IPS-18a (cell line): ENCODE data around the gene SPTB.

Experiments used
- H3K27ac ChIP-seq: one replicate; pipeline ENCODE4 v1.5.1; 2013; ENCODE audit warnings: low read length
- H3K27me3 ChIP-seq: one replicate; pipeline ENCODE4 v1.6.1; 2013; ENCODE audit warnings: mild to moderate bottlenecking, low read length; ENCODE audit not compliant: control insufficient read depth, insufficient read depth
- H3K36me3 ChIP-seq: one replicate; pipeline ENCODE4 v1.6.1; 2013; ENCODE audit warnings: low read depth, low read length; ENCODE audit not compliant: control insufficient read depth
- H3K4me1 ChIP-seq: one replicate; pipeline ENCODE4 v1.6.1; 2013; ENCODE audit warnings: low read depth, low read length; ENCODE audit not compliant: control insufficient read depth
- H3K4me3 ChIP-seq: one replicate; pipeline ENCODE4 v1.5.1; 2013; ENCODE audit warnings: low read length
- H3K9ac ChIP-seq: one replicate; pipeline ENCODE4 v1.6.1; 2013; ENCODE audit warnings: mild to moderate bottlenecking, low read length, moderate library complexity
- H3K9me3 ChIP-seq: one replicate; pipeline ENCODE4 v1.6.1; 2013; ENCODE audit warnings: low read depth, low read length; ENCODE audit not compliant: control insufficient read depth

SPTB gene

GRCh38 chr14:64778104-64778754, 101.5 kb downstream of the SPTB start:
- Histone ChIP-seq H3K9ac (no peak overlapping the region), H3K9me3 (no peaks in the 10 kb centered on the region), H3K36me3 (no peaks in the 10 kb centered on the region), H3K27ac (no peak overlapping the region), H3K4me1 (no peaks in the 10 kb centered on the region), H3K4me3 (no peak overlapping the region), H3K27me3 (no peaks in the 10 kb centered on the region)

DNA sequence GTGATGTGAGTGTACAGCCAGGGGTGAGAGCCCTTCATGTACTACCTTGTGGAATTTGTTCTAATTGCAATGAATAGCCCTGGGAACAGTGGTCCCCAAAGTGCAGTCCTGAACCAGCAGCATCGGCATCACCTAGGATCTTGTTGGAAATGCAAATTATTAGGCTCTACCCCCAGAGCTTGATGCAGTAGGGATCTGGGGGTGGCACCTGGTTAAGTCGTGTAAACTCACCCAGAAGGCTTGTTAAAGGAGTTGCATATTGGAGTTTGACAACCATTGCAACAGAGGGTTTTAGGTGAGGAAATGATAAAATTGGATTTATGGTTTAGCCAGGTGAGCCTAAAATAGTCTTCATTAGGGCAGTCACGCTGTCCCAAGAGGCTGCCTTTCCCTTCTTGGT, 102.2 kb downstream of the SPTB start:
- H3K4me1 ChIP-seq = no peaks in the 10 kb centered on the region
- H3K9ac ChIP-seq = no peak overlapping the region
- H3K27me3 ChIP-seq = no peaks in the 10 kb centered on the region
- no peaks in the 10 kb centered on the region for H3K36me3 ChIP-seq
- H3K9me3 ChIP-seq = no peaks in the 10 kb centered on the region
- H3K4me3 ChIP-seq = no peak overlapping the region
- no peak overlapping the region for H3K27ac ChIP-seq

GRCh38 chr14:64775081-64775777, 104.5 kb downstream of the SPTB start:
- Histone ChIP-seq H3K9me3 (no peaks in the 10 kb centered on the region), H3K4me3 (no peak overlapping the region), H3K4me1 (no peaks in the 10 kb centered on the region), H3K36me3 (no peaks in the 10 kb centered on the region), H3K27ac (no peak overlapping the region), H3K9ac (no peak overlapping the region), H3K27me3 (no peaks in the 10 kb centered on the region)

DNA sequence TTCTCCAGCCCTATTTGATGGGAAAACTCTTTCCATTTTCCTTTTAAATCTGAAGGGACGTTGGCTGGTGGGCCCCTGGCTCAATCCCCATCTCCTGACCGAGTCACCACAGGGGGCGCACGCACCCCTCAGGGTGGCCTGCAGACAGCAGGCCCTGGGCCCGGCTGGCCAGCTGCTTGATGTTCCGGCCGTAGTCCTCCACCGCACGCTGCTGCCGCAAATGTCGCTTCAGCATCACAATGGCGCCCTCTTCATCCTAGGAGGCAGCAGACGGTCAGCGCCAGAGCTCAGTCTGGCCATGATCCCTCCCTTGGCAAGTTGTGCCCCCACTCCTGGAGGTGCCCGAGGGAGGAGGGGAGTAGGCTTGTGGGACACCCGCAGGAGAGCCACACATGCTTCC, 105.4 kb downstream of the SPTB start:
- H3K27ac ChIP-seq = no peak overlapping the region
- H3K4me3 ChIP-seq = no peak overlapping the region
- no peak overlapping the region for H3K9ac ChIP-seq
- no peaks in the 10 kb centered on the region for H3K4me1 ChIP-seq
- H3K27me3 ChIP-seq = no peaks in the 10 kb centered on the region
- no peaks in the 10 kb centered on the region for H3K9me3 ChIP-seq
- no peaks in the 10 kb centered on the region for H3K36me3 ChIP-seq

DNA sequence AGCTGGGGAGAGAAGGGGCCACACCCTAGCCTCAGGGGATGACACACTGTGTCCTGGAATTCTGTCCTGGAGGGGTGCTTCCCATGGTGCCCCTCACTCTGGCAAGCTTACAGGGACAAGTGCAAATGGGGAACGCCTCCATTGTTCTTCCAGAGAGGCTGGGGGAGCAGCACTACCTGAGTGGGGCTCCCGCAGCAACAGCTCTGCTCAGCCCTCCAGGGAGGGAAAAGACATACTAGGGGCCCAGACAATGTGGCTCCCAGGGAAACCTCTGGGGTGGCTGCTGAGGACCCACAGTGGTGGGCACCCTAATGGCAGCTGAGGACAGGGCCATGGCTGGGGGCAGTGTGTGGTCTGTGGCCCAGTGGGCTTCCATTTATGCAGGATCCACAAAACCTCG, 106.1 kb downstream of the SPTB start:
- no peaks in the 10 kb centered on the region for H3K27me3 ChIP-seq
- H3K36me3 ChIP-seq = no peaks in the 10 kb centered on the region
- no peak overlapping the region for H3K4me3 ChIP-seq
- no peaks in the 10 kb centered on the region for H3K9me3 ChIP-seq
- H3K27ac ChIP-seq = no peak overlapping the region
- H3K4me1 ChIP-seq = no peaks in the 10 kb centered on the region
- no peak overlapping the region for H3K9ac ChIP-seq

- Histone ChIP-seq H3K27ac (no peak overlapping the region), H3K4me3 (no peak overlapping the region), H3K4me1 (no peaks in the 10 kb centered on the region), H3K9me3 (no peaks in the 10 kb centered on the region), H3K9ac (no peak overlapping the region), H3K27me3 (no peaks in the 10 kb centered on the region), H3K36me3 (no peaks in the 10 kb centered on the region)
These were observed 106.7 kb downstream of the SPTB start for GRCh38 chr14:64773046-64773445.

DNA sequence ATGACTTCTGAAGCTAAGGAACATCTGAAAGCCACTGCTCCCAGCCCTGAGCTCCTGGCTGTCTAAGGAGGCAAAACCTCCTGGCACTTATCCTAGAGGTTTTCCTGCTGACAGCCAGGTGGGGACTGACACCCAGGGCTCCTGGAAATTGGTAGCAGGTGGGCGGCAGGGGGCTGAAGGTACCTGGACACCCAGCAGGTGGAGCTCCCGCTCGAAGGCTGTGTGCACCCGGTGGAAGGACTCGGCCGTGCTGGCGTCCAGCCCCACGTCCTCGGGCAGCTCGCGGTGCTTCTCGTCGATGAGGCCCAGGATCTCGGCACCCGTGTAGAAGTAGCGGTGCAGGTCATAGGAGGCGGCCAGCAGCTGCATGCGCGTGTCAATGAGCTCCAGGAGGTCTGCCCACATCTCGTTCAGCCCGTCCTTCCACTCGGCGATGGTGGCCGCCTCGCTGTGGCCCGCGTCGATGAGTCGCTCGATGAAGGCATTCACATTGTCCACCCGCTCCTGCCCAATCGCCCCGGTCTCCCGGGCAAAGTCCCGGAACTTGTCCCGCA, 107.2 kb downstream of the SPTB start:
- Histone ChIP-seq H3K9me3 (no peaks in the 10 kb centered on the region), H3K4me1 (no peaks in the 10 kb centered on the region), H3K4me3 (no peak overlapping the region), H3K27me3 (no peaks in the 10 kb centered on the region), H3K36me3 (no peaks in the 10 kb centered on the region), H3K27ac (no peak overlapping the region), H3K9ac (no peak overlapping the region)

DNA sequence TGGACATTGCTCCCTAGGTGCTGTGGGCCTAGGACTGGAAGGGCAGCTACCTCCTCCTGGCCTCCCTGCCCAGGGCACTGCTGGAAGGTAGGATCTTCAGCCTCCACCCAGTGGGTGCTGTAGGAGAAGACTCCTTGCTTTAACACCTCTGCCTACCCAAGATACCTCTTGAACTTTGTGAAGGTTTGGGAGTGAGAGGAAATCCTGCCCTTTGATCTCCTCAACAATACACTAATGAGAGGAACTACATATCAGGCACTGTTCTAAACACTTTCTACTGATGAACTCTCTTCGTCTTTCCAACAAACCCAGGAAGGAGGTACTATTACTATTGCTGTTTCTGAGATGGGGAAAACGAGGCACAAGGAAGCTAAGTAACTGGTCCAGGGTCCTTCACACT, 108.5 kb downstream of the SPTB start:
- H3K4me3 ChIP-seq = no peak overlapping the region
- no peaks in the 10 kb centered on the region for H3K36me3 ChIP-seq
- H3K4me1 ChIP-seq = peaks cover 5% of the 10 kb centered on the region
- H3K9me3 ChIP-seq = no peaks in the 10 kb centered on the region
- no peak overlapping the region for H3K27ac ChIP-seq
- H3K27me3 ChIP-seq = no peaks in the 10 kb centered on the region
- H3K9ac ChIP-seq = no peak overlapping the region

- H3K36me3 ChIP-seq = no peaks in the 10 kb centered on the region
- no peaks in the 10 kb centered on the region for H3K9me3 ChIP-seq
- no peak overlapping the region for H3K9ac ChIP-seq
- no peak overlapping the region for H3K4me3 ChIP-seq
- no peak overlapping the region for H3K27ac ChIP-seq
- H3K4me1 ChIP-seq = peaks cover 5% of the 10 kb centered on the region
- H3K27me3 ChIP-seq = no peaks in the 10 kb centered on the region
These were observed 109.0 kb downstream of the SPTB start for GRCh38 chr14:64770751-64771150.

GRCh38 chr14:64769096-64770020, 110.3 kb downstream of the SPTB start:
- H3K36me3 ChIP-seq = no peaks in the 10 kb centered on the region
- H3K27ac ChIP-seq = no peak overlapping the region
- no peak overlapping the region for H3K4me3 ChIP-seq
- no peaks in the 10 kb centered on the region for H3K9me3 ChIP-seq
- H3K9ac ChIP-seq = no peak overlapping the region
- peaks cover 2% of the 10 kb centered on the region for H3K27me3 ChIP-seq
- peaks cover 8% of the 10 kb centered on the region for H3K4me1 ChIP-seq

DNA sequence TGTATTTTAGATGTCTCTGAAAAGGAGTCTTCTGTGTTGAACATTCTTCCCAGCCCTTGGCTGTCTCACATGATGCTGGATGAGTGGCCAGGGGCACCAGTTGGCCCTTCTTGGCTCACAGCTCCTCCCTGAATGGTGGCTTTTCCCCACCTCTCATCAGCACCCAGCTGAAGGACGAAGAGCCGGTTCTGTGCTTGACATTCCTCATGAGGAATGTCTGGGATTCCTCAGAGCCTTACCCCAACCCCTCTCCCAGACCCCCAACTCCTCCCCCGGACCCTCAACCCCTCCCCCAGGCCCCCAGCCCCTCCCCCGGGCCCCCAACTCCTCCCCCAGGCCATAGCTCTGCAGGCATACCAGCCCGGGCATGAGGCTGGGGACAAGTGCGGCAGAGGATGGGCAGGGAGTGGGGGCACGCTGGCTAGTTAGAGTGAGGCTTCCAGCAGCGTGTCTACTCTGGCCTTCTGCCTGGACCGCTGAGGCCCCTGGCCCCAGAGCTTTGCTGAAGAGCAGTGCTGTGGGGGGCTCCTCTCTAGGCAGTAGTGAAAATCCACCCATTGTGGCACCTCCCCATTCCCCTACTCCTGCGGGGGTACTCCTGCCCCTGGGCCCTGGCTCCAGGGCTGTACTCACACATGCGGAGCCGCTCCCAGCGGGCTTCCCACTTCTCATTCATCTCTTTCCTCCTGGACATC, 111.2 kb downstream of the SPTB start:
- H3K4me3 ChIP-seq = no peak overlapping the region
- H3K27me3 ChIP-seq = peaks cover 8% of the 10 kb centered on the region
- no peaks in the 10 kb centered on the region for H3K36me3 ChIP-seq
- no peak overlapping the region for H3K27ac ChIP-seq
- no peak overlapping the region for H3K9ac ChIP-seq
- no peaks in the 10 kb centered on the region for H3K9me3 ChIP-seq
- H3K4me1 ChIP-seq = peaks cover 16% of the 10 kb centered on the region
